ENCODE measurements around the gene PARVB.

PARVB gene

GRCh38 chr22:44026630-44027511 lies 2.8 kb downstream of the PARVB start:
- peak; percentile 80 to 83 for DNase-seq
- TF ChIP-seq GATA1 (IDR thresholded peaks at IDR 0.05; ENCODE audit: low read depth, low read length) (no peak), POLR2A (IDR thresholded peaks at IDR 0.05; ENCODE audit: low read length) (peak; percentile 53)

GRCh38 chr22:44028091-44028490 lies 4.0 kb downstream of the PARVB start:
- TF ChIP-seq POLR2A (IDR thresholded peaks at IDR 0.05; ENCODE audit: low read length) (no peak), GATA1 (IDR thresholded peaks at IDR 0.05; ENCODE audit: low read depth, low read length) (no peak)
- no peak for DNase-seq

GRCh38 chr22:44029069-44029468 lies 5.0 kb downstream of the PARVB start:
- TF ChIP-seq GATA1 (IDR thresholded peaks at IDR 0.05; ENCODE audit: low read depth, low read length) (no peak), POLR2A (IDR thresholded peaks at IDR 0.05; ENCODE audit: low read length) (no peak)
- no peak for DNase-seq

- no peak for TF ChIP-seq POLR2A (IDR thresholded peaks at IDR 0.05; ENCODE audit: low read length)
- no peak for TF ChIP-seq GATA1 (IDR thresholded peaks at IDR 0.05; ENCODE audit: low read depth, low read length)
Observed at GRCh38 chr22:44030051-44030701, 6.1 kb downstream of the PARVB start.

GRCh38 chr22:44030702-44031082 lies 6.6 kb downstream of the PARVB start:
- peak; percentile 64 to 66 for DNase-seq
- no peak for TF ChIP-seq POLR2A (IDR thresholded peaks at IDR 0.05; ENCODE audit: low read length)
- no peak for TF ChIP-seq GATA1 (IDR thresholded peaks at IDR 0.05; ENCODE audit: low read depth, low read length)

More at GRCh38 chr22:44030051-44030701, 6.1 kb downstream of the PARVB start:
- DNase-seq, result no peak

- no peak for DNase-seq
- TF ChIP-seq POLR2A (IDR thresholded peaks at IDR 0.05; ENCODE audit: low read length), result no peak
- TF ChIP-seq GATA1 (IDR thresholded peaks at IDR 0.05; ENCODE audit: low read depth, low read length), result no peak
Observed at GRCh38 chr22:44031158-44031952, 7.3 kb downstream of the PARVB start.

DNA sequence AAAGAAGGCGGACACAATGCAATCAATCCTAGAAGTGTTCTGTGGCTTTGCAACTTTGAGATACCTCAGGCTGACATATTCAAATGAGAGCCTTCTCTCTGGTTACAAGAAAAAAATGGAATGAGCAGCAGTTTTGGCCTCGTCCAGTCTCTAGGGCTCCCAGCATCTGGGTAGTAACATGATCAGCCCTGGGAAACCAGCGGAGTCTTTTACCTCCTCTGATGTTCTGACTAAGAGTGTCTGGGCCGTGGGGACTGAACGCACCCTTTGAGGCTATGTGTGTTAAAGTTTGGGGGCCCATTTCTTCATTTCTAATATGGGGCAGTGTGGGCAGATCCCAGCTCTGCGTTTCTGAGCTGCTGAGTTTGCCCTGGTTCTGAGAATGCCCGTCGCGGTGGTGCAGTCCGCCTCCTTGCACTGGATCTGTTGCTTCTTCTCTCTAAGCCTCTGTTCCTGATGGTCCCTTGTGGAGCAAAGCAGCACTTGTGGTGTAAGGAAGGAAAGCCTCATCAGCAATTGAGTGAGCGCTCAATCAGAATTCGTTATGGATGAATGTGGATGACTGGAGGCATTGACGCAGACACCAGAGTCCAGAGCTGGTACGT lies 8.1 kb downstream of the PARVB start:
- DNase-seq, result no peak
- TF ChIP-seq GATA1 (IDR thresholded peaks at IDR 0.05; ENCODE audit: low read depth, low read length) (no peak), POLR2A (IDR thresholded peaks at IDR 0.05; ENCODE audit: low read length) (no peak)

DNA sequence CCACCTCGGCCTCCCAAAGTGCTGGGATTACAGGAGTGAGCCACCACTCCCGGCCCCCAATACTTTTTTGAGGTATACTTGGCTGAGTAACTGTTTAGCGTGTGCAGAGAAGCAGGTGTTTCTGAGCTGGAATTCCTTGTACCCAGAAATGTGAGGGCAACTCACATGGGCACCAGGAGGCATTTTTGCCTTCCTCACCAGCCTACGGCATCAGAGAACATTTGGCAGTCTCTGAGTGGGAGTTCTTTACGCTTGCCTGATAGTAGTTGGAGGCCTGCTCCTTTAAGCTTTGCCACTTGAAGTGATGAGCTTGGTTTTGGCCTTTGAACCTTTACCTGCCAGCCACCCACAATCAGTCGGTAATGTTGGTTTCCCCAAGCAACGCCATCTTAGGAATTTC lies 9.2 kb downstream of the PARVB start:
- TF ChIP-seq GATA1 (IDR thresholded peaks at IDR 0.05; ENCODE audit: low read depth, low read length), result no peak
- no peak for TF ChIP-seq POLR2A (IDR thresholded peaks at IDR 0.05; ENCODE audit: low read length)
- no peak for DNase-seq

GRCh38 chr22:44033694-44034093 lies 9.6 kb downstream of the PARVB start:
- TF ChIP-seq POLR2A (IDR thresholded peaks at IDR 0.05; ENCODE audit: low read length) (no peak), GATA1 (IDR thresholded peaks at IDR 0.05; ENCODE audit: low read depth, low read length) (no peak)
- DNase-seq, result no peak

- DNase-seq, result peak in 1 of 2 experiments; percentile 46
- no peak for TF ChIP-seq GATA1 (IDR thresholded peaks at IDR 0.05; ENCODE audit: low read depth, low read length)
- no peak for TF ChIP-seq POLR2A (IDR thresholded peaks at IDR 0.05; ENCODE audit: low read length)
Observed at GRCh38 chr22:44037519-44038375, 13.6 kb downstream of the PARVB start.

DNA sequence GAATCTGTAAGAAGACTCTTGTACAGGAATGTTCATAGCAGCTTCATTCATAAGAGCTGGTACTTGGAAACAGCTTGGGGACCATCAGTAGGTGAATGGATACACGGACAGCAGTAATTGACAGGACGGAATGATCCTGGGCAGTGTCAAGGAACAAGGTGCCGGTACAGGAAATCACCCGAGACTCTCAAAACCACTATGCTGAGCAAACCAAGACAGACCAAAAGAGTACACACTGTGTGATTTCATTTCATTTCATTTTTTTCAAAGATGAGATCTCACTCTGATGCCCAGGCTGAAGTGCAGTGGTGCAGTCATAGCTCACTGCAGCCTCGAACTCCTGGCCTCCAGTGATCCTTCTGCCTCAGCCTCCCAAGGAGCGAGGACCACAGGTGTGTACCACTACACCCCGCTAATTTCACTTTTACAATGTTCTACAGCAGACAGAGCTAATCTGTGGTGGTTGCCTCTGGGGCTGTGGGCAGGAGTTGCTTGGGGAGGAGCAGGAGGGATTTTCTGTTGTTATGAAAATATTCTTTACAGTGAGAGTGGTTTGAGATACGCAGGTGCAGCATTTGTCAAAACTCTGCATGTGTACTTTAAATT lies 15.6 kb downstream of the PARVB start:
- DNase-seq, result no peak
- TF ChIP-seq POLR2A (IDR thresholded peaks at IDR 0.05; ENCODE audit: low read length), result no peak
- TF ChIP-seq GATA1 (IDR thresholded peaks at IDR 0.05; ENCODE audit: low read depth, low read length), result no peak

Measured in erythroblast (primary cell).